Keratinocyte (primary cell): Measurements from ENCODE around the gene DNAJC11.

Experiments
- CTCF ChIP-seq, 3 experiments: IDR thresholded peaks in 1 of 3; conservative IDR thresholded peaks in 1 of 3; optimal IDR thresholded peaks in 1 of 3; 2 replicates in 2 of 3; 3 replicates in 1 of 3; pipeline versions ENCODE3 to v1.5.1; 2011; ENCODE audit warnings: low read length in 3 of 3, mild to moderate bottlenecking in 3 of 3, moderate library complexity in 2 of 3, control low read depth in 1 of 3, inconsistent platforms in 1 of 3; ENCODE audit not compliant: insufficient read depth in 2 of 3; ENCODE audit errors: extremely low read depth in 1 of 3
- EZH2 ChIP-seq: IDR thresholded peaks from one replicate; pipeline ENCODE4 v1.6.1; 2012; ENCODE audit warnings: inconsistent platforms, mild to moderate bottlenecking, low read length, moderate library complexity

DNA sequence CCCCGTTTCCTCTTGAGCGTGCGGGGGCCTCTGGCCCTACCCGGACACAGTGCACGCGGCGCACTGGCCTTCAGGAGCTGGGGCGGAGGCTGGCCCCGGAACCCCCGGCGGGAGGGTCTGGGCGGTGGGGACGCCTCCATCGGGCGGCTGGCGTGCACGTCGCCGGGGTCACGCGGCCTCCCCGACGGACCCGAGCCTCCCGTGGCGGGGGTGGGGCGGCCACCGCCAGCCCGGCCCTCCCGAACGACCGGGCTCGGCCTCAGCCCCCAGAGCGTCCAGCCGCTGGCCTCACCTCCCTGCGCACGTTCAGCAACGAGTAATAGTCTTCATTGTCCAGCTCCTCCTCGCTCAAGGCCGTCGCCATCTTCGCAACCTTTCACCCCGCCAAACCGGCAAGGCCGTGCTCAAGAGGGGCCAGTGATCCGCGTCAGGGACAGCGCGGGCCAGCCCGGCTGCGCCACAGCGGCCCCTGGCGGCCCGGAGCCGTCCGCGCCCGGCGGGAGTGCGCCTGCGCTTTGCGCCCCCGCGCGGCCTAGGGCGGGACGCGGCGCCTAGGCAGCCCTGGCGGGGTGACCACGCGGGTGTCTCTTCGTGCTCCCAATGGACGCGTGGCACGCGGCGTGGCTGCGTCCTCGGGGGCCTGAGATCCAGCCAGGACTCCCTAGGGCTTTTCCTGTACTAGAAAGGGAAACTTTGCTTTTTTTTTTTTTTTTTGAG is at the start of gene DNAJC11:
- TF ChIP-seq CTCF (optimal IDR thresholded peaks at IDR 0.05 in 1 of 3, IDR thresholded peaks at IDR 0.05 in 1 of 3, conservative IDR thresholded peaks at IDR 0.05 in 1 of 3; ENCODE audit: extremely low read depth in 1 of 3, insufficient read depth in 2 of 3, low read length in 3 of 3), result peak; percentile 70 to 100 (median 84)
- no peak for TF ChIP-seq EZH2
